ENCODE results near the gene FKBP6.

DNA sequence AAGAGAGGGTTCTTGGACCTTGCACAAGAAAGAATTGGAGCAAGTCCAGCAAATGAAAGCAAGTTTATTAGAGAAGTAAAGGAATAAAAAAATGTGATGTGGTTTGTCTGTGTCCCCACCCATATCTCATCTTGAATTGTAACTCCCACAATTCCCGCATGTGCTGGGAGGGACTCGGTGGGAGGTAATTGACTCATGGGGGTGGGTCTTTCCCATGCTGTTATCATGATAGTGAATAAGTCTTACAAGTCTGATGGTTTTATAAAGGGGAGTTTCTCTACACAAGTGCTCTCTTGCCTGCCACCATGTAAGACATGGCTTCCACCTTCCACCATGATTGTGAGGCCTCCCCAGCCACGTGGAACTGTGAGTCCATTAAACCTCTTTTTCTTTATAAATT, 66.5 kb downstream of the FKBP6 start:
- TF ChIP-seq, protein P1, sequence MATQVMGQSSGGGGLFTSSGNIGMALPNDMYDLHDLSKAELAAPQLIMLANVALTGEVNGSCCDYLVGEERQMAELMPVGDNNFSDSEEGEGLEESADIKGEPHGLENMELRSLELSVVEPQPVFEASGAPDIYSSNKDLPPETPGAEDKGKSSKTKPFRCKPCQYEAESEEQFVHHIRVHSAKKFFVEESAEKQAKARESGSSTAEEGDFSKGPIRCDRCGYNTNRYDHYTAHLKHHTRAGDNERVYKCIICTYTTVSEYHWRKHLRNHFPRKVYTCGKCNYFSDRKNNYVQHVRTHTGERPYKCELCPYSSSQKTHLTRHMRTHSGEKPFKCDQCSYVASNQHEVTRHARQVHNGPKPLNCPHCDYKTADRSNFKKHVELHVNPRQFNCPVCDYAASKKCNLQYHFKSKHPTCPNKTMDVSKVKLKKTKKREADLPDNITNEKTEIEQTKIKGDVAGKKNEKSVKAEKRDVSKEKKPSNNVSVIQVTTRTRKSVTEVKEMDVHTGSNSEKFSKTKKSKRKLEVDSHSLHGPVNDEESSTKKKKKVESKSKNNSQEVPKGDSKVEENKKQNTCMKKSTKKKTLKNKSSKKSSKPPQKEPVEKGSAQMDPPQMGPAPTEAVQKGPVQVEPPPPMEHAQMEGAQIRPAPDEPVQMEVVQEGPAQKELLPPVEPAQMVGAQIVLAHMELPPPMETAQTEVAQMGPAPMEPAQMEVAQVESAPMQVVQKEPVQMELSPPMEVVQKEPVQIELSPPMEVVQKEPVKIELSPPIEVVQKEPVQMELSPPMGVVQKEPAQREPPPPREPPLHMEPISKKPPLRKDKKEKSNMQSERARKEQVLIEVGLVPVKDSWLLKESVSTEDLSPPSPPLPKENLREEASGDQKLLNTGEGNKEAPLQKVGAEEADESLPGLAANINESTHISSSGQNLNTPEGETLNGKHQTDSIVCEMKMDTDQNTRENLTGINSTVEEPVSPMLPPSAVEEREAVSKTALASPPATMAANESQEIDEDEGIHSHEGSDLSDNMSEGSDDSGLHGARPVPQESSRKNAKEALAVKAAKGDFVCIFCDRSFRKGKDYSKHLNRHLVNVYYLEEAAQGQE (IDR thresholded peaks at IDR 0.05; ENCODE audit: insufficient read depth in 1 of 2, low read depth in 2 of 2, low read length in 2 of 2) = no peak
- no peak for TF ChIP-seq SIN3A (IDR thresholded peaks at IDR 0.05; ENCODE audit: borderline replicate concordance, insufficient read depth, low read length)
